ENCODE measurements around the gene PRKAG2.

Gene PRKAG2

GRCh38 chr7:151796871-151797537, 79.9 kb downstream of the PRKAG2 start:
- Histone ChIP-seq H3K27me3 (ENCODE audit: low read length) (no peaks in the 10 kb centered on the region), H4K20me1 (ENCODE audit: low read depth, low read length) (no peaks in the 10 kb centered on the region), H3K9me2 (replicated peaks; ENCODE audit: insufficient read depth, low read length) (no peaks in the 10 kb centered on the region), H2AFZ (ENCODE audit: low read depth, low read length, severe bottlenecking) (no peak overlapping the region), H3F3A (ENCODE audit: insufficient read depth) (no peaks in the 10 kb centered on the region), H3K4me3 (ENCODE audit: insufficient read depth, low read length, poor library complexity, severe bottlenecking) (no peak overlapping the region), H3K36me3 (ENCODE audit: low read length) (no peaks in the 10 kb centered on the region), H3K4me2 (ENCODE audit: low read depth, low read length, poor library complexity, severe bottlenecking) (no peak overlapping the region), H3K79me2 (ENCODE audit: insufficient read depth, low read length) (no peaks in the 10 kb centered on the region), H3K9ac (ENCODE audit: low read length) (no peak overlapping the region), H3K27ac (ENCODE audit: low read depth, low read length) (no peak overlapping the region), H3K9me3 (ENCODE audit: insufficient read depth, low read length) (no peaks in the 10 kb centered on the region)
- TF ChIP-seq, protein P1, sequence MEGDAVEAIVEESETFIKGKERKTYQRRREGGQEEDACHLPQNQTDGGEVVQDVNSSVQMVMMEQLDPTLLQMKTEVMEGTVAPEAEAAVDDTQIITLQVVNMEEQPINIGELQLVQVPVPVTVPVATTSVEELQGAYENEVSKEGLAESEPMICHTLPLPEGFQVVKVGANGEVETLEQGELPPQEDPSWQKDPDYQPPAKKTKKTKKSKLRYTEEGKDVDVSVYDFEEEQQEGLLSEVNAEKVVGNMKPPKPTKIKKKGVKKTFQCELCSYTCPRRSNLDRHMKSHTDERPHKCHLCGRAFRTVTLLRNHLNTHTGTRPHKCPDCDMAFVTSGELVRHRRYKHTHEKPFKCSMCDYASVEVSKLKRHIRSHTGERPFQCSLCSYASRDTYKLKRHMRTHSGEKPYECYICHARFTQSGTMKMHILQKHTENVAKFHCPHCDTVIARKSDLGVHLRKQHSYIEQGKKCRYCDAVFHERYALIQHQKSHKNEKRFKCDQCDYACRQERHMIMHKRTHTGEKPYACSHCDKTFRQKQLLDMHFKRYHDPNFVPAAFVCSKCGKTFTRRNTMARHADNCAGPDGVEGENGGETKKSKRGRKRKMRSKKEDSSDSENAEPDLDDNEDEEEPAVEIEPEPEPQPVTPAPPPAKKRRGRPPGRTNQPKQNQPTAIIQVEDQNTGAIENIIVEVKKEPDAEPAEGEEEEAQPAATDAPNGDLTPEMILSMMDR (IDR thresholded peaks at IDR 0.05; ENCODE audit: insufficient read depth, low read length, poor library complexity, severe bottlenecking), result no peak
- TF ChIP-seq EZH2phosphoT487 (conservative IDR thresholded peaks at IDR 0.05; ENCODE audit: low read length), result no peak

DNA sequence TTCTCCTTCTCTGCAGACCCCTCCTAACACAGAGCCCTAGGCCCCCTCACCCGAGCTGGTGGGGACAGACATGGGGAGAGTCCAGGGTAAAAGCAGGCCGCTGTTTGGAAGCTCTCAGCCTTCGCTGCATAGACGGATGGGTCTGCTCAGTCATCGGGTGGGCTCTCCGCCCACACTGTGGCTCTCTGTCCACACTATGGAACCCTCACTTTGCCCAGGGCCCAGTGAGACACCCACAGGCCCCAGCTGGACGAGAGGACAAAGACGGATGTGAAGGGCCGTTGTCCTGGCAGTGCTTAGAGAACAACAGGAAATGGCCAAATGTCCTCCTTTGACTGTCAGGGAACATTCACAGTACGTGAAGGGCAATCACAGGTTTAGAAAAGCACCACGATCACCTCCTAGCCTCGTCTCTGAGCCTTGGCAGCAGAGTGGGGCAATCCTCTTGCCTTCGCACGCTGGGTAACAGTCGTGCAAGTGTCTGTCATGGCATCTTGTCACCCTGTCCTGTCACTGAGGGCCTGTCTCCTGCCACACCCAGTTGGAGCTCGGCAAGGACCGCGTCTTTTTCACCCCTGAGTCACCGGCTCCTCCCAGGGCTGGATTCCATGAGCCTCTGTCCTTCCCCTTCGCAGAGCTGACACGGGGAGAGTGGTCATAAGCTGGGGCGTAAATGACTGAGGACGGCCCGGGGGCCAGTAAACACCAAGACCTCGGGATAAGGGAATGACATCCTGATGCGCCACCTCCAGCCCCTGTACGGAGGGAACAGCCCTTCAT, 80.6 kb downstream of the PRKAG2 start:
- no peak overlapping the region for H2AFZ ChIP-seq (ENCODE audit: low read depth, low read length, severe bottlenecking)
- no peak overlapping the region for H3K27ac ChIP-seq (ENCODE audit: low read depth, low read length)
- no peaks in the 10 kb centered on the region for H3F3A ChIP-seq (ENCODE audit: insufficient read depth)
- H3K27me3 ChIP-seq (ENCODE audit: low read length), result no peaks in the 10 kb centered on the region
- TF ChIP-seq EZH2phosphoT487 (conservative IDR thresholded peaks at IDR 0.05; ENCODE audit: low read length), result no peak
- TF ChIP-seq, protein P1 (IDR thresholded peaks at IDR 0.05; ENCODE audit: insufficient read depth, low read length, poor library complexity, severe bottlenecking), result no peak
- no peaks in the 10 kb centered on the region for H3K36me3 ChIP-seq (ENCODE audit: low read length)
- no peaks in the 10 kb centered on the region for H3K9me3 ChIP-seq (ENCODE audit: insufficient read depth, low read length)
- no peaks in the 10 kb centered on the region for H3K79me2 ChIP-seq (ENCODE audit: insufficient read depth, low read length)
- no peaks in the 10 kb centered on the region for H3K9me2 ChIP-seq (replicated peaks; ENCODE audit: insufficient read depth, low read length)
- H3K9ac ChIP-seq (ENCODE audit: low read length), result no peak overlapping the region
- no peak overlapping the region for H3K4me3 ChIP-seq (ENCODE audit: insufficient read depth, low read length, poor library complexity, severe bottlenecking)
- H3K4me2 ChIP-seq (ENCODE audit: low read depth, low read length, poor library complexity, severe bottlenecking), result no peak overlapping the region
- H4K20me1 ChIP-seq (ENCODE audit: low read depth, low read length), result no peaks in the 10 kb centered on the region

DNA sequence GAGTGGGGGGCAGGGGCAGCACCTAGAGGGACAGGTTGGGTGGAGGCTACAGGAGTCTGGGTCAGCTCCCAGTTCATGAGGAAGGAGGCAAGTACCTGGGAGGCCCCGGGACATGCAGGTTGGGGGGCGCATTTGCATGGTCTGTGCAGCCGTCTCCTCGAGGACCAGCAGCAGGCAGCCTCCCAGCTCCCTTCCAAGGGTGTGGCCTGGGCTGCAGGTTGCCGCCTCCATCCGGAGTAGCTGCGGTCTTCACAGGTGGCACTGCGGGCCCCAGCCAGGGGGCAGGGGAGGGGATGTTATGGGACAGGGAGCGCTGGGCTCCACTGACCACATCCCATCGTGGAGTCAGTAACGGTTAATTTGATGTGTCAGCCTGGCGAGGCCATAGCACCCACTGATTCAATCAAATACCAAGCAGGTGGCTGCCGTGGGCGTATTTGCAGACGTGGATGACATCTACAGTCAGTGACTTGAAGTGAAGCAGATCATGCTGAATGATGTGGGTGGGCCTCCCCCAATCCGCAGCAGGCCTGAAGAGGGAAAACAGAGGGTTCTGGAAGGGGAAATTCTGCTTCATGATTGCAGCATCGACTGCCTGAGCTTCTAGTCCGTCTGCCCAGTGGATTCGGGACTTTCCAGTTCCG, 81.6 kb downstream of the PRKAG2 start:
- Histone ChIP-seq H3F3A (ENCODE audit: insufficient read depth) (no peaks in the 10 kb centered on the region), H3K4me2 (ENCODE audit: low read depth, low read length, poor library complexity, severe bottlenecking) (no peak overlapping the region), H3K9ac (ENCODE audit: low read length) (no peak overlapping the region), H3K36me3 (ENCODE audit: low read length) (no peaks in the 10 kb centered on the region), H3K4me3 (ENCODE audit: insufficient read depth, low read length, poor library complexity, severe bottlenecking) (no peak overlapping the region), H4K20me1 (ENCODE audit: low read depth, low read length) (no peaks in the 10 kb centered on the region), H2AFZ (ENCODE audit: low read depth, low read length, severe bottlenecking) (no peak overlapping the region), H3K27ac (ENCODE audit: low read depth, low read length) (no peak overlapping the region), H3K9me2 (replicated peaks; ENCODE audit: insufficient read depth, low read length) (no peaks in the 10 kb centered on the region), H3K27me3 (ENCODE audit: low read length) (no peaks in the 10 kb centered on the region), H3K9me3 (ENCODE audit: insufficient read depth, low read length) (no peaks in the 10 kb centered on the region), H3K79me2 (ENCODE audit: insufficient read depth, low read length) (no peaks in the 10 kb centered on the region)
- TF ChIP-seq EZH2phosphoT487 (conservative IDR thresholded peaks at IDR 0.05; ENCODE audit: low read length), result no peak
- TF ChIP-seq, protein P1 (IDR thresholded peaks at IDR 0.05; ENCODE audit: insufficient read depth, low read length, poor library complexity, severe bottlenecking), result no peak
